Gastroesophageal sphincter (tissue), 4 donors: Measurements from ENCODE around the gene RAB3C. TPM values are rescaled to one million over a fixed set of nuclear protein-coding genes. Genes with fewer than 3 reads are reported as not detected.

Experiments
- ATAC-seq: fragments of 150-250 bp; one replicate; pipeline ENCODE4 v1.9.1; 2016; ENCODE audit warnings: mild to moderate bottlenecking, moderate library complexity
- H3K27ac ChIP-seq, 4 donors: fragments of 200-600 bp; sonication (generic) in 3 of 4; 1 replicate in 3 of 4; 2 replicates in 1 of 4; pipeline ENCODE4 v1.5.1; 2016 to 2019
- H3K27me3 ChIP-seq: fragments of 200-600 bp; sonication (generic); one replicate; pipeline ENCODE4 v1.5.1; 2019
- H3K36me3 ChIP-seq, 2 donors: fragments of 200-600 bp; sonication (generic); one replicate each; pipeline ENCODE4 v1.5.1; 2019; ENCODE audit warnings: control low read depth in 1 of 2
- H3K4me1 ChIP-seq, 3 donors: fragments of 200-600 bp; sonication (generic); 1 replicate in 2 of 3; 2 replicates in 1 of 3; pipeline ENCODE4 v1.5.1; 2016 to 2019; ENCODE audit warnings: control low read depth in 2 of 3
- H3K4me3 ChIP-seq, 2 donors: fragments of 200-600 bp; sonication (generic); one replicate each; pipeline ENCODE4 v1.5.1; 2019; ENCODE audit warnings: mild to moderate bottlenecking in 1 of 2, moderate library complexity in 1 of 2
- H3K9me3 ChIP-seq, 3 donors: fragments of 200-600 bp; sonication (generic); one replicate each; pipeline ENCODE4 v1.5.1; 2017 to 2019; ENCODE audit warnings: control low read depth in 2 of 3
- EP300 ChIP-seq: sonication (generic); formaldehyde crosslinking; IDR thresholded peaks from one replicate; pipeline ENCODE4 v1.6.1; 2017; ENCODE audit warnings: antibody characterized with exemption, mild to moderate bottlenecking
- POLR2A ChIP-seq, 2 donors: fragments of 450-650 bp; IDR thresholded peaks; one replicate each; pipeline ENCODE4 v1.6.1; 2017; ENCODE audit warnings: antibody characterized with exemption in 2 of 2, mild to moderate bottlenecking in 2 of 2, moderate library complexity in 1 of 2
- POLR2AphosphoS5 ChIP-seq: sonication (generic); formaldehyde crosslinking; IDR thresholded peaks from one replicate; pipeline ENCODE4 v1.6.1; 2017; ENCODE audit warnings: antibody characterized with exemption
- WGBS, 2 donors: methylation state at CpG; one replicate each; pipeline ENCODE4 v1.1.5; 2018; ENCODE audit warnings: low coverage in 1 of 2; 5-methylcytosine and 5-hydroxymethylcytosine counted together
- total RNA-seq, 4 donors: library from RNA; depleted of rRNA; stranded (reverse); fragments of >200 nt; gene quantifications; one replicate each; pipeline ENCODE4 v1.1.0, GENCODE V29; 2016
- TF ChIP-seq, protein P1 (sequence below), 4 experiments: fragments of 200-600 bp in 2 of 4; fragments of 450-650 bp in 2 of 4; sonication (generic) in 1 of 4; IDR thresholded peaks; one replicate each; pipeline ENCODE4 v1.5.1; 2017 to 2019; ENCODE audit warnings: antibody characterized with exemption in 4 of 4, mild to moderate bottlenecking in 2 of 4, moderate library complexity in 2 of 4

Gene RAB3C
- total RNA-seq, 4 donors from 2014 or later, result 0.16 to 3.5 (median 2.1) TPM

DNA sequence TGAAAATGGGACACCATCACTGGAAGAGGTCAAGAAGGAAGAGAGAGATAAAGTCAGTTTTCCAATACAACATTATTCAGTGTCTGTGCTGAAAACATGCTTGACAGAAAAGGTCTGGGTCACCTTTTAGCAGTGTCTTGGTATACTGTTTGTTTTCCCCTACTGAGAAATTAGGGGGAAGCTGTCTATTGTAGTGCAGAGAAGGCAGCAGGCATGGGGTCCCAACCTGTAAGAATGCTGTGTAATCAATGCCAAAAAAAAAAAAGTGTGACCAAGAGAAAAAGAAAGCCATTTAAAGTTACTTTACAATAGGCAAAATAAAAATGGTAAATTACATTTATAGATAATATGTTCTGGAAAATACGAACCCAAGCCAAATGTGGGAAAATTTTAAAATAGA, 139.3 kb downstream of the RAB3C start:
- no peak for ATAC-seq
- TF ChIP-seq, protein P1, sequence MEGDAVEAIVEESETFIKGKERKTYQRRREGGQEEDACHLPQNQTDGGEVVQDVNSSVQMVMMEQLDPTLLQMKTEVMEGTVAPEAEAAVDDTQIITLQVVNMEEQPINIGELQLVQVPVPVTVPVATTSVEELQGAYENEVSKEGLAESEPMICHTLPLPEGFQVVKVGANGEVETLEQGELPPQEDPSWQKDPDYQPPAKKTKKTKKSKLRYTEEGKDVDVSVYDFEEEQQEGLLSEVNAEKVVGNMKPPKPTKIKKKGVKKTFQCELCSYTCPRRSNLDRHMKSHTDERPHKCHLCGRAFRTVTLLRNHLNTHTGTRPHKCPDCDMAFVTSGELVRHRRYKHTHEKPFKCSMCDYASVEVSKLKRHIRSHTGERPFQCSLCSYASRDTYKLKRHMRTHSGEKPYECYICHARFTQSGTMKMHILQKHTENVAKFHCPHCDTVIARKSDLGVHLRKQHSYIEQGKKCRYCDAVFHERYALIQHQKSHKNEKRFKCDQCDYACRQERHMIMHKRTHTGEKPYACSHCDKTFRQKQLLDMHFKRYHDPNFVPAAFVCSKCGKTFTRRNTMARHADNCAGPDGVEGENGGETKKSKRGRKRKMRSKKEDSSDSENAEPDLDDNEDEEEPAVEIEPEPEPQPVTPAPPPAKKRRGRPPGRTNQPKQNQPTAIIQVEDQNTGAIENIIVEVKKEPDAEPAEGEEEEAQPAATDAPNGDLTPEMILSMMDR (IDR thresholded peaks at IDR 0.05), result no peak
- TF ChIP-seq POLR2AphosphoS5 (no peak), EP300 (no peak)
- WGBS, 2 donors, result 71 to 100% methylated on average over 1 of the region's 1 CpG
- no peaks in the 10 kb centered on the region for H3K4me1 ChIP-seq
- H3K4me3 ChIP-seq, result no peak overlapping the region
- H3K27me3 ChIP-seq, result no peaks in the 10 kb centered on the region
- H3K9me3 ChIP-seq, result peaks cover 0 to 7% (median 0%) of the 10 kb centered on the region in 3 donors
- H3K36me3 ChIP-seq, result no peaks in the 10 kb centered on the region
- no peak overlapping the region for H3K27ac ChIP-seq

DNA sequence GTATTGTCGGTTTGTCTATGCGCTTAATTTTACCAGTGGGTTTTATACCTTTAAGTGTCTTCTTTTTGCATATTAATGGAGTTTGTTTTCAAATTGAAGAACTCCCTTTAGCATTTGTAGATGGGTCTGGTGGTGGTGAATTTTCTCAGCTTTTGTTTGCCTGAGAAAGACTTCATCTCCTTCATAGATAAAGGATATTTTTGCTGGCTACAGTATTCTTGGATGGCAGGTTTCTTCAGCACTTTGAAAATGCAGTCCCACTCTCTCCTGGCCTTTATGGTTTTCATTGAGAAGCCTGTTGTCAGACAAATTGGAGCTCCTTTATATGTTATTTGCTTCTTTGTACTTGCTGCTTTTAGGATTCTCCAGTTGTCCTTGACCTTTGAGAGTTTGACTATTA, 142.1 kb downstream of the RAB3C start:
- no peak for ATAC-seq
- Histone ChIP-seq H3K36me3 (no peaks in the 10 kb centered on the region), H3K4me1 (no peaks in the 10 kb centered on the region), H3K27ac (no peak overlapping the region), H3K4me3 (no peak overlapping the region), H3K27me3 (no peaks in the 10 kb centered on the region), H3K9me3 (peaks cover 0 to 7% (median 0%) of the 10 kb centered on the region in 3 donors)
- TF ChIP-seq EP300 (no peak), POLR2A (IDR thresholded peaks at IDR 0.05) (no peak), POLR2AphosphoS5 (no peak)
- TF ChIP-seq, protein P1 (IDR thresholded peaks at IDR 0.05), result no peak
- WGBS, 2 donors, result 100% methylated on average over 2 of the region's 2 CpGs

DNA sequence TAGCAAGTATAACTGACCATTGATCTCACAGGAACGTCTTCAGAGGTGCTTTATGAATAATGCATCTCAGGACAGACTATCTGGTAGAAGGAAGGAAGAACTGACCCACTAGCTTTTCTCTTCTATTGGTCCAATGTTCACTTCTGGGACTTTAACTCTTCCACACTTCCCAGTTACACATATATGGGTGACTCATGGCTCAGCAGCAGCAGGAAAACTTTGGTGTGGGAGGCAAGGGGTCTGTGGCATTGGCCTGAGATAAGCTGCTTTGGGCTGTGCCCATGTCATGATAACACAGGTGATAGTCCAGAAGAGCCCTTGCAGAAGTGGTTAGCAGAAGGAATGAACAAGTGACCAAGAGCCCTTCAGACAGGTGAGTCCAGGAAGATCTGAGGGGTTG, 148.8 kb downstream of the RAB3C start:
- ATAC-seq, result no peak
- Histone ChIP-seq H3K27ac (no peak overlapping the region), H3K4me3 (no peak overlapping the region), H3K9me3 (no peaks in the 10 kb centered on the region), H3K4me1 (no peaks in the 10 kb centered on the region), H3K36me3 (no peaks in the 10 kb centered on the region), H3K27me3 (no peaks in the 10 kb centered on the region)
- WGBS, 2 donors, result 67 to 87% methylated on average over 1 of the region's 1 CpG
- TF ChIP-seq POLR2AphosphoS5, result no peak

DNA sequence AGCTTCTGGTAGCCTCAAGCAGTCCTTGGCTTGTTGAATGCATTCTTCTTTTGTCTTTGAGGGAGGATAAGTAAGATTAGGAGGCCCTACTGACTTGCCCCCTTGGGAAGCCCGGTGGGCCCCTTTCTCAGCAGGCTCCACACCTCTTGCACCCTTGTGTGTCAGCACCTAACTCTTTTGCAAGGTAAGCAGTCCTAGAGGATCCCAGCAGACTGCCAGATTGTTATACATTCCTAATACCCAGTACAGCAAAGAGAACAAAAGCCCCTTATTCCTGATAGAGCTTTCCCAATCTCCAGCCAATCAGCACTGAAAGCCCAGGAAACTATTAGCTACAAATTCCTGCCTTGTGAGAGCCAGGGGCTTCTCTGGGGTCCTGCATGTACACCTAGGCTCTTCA, 152.8 kb downstream of the RAB3C start:
- Histone ChIP-seq H3K4me1 (no peaks in the 10 kb centered on the region), H3K4me3 (no peak overlapping the region), H3K27ac (no peak overlapping the region), H3K9me3 (no peaks in the 10 kb centered on the region), H3K36me3 (no peaks in the 10 kb centered on the region), H3K27me3 (no peaks in the 10 kb centered on the region)
- ATAC-seq, result no peak
- TF ChIP-seq EP300 (no peak), POLR2AphosphoS5 (no peak), POLR2A (IDR thresholded peaks at IDR 0.05) (no peak)
- TF ChIP-seq, protein P1 (IDR thresholded peaks at IDR 0.05), result no peak
- WGBS, 2 donors, result 100% methylated on average over 1 of the region's 1 CpG; no CpG with 5 or more reads in 1 of the 2 donors

DNA sequence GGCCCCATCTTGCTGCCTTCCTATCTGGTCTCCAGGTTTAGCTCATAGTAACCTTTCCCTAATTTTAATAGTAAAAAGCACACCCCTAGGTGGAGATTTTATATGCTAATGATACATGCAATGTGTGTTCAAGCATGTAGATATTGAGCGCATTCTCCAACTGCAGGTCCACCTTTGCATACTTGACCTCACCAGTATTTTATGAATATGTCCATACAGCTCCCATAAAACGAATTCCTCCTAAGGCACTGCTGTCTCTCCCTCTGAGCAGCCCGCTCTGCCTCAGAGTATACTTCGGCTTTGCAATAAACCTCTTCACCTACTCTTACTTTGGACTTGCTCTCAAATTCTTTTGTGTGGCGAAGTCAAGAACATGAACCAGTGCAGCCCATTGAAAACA, 153.3 kb downstream of the RAB3C start:
- TF ChIP-seq, protein P1 (IDR thresholded peaks at IDR 0.05), result no peak
- no peak for TF ChIP-seq POLR2A (IDR thresholded peaks at IDR 0.05)
- TF ChIP-seq EP300, result no peak
- no peak for TF ChIP-seq POLR2AphosphoS5
- ATAC-seq, result no peak
- Histone ChIP-seq H3K9me3 (no peaks in the 10 kb centered on the region), H3K27ac (no peak overlapping the region), H3K36me3 (no peaks in the 10 kb centered on the region), H3K4me3 (no peak overlapping the region), H3K27me3 (no peaks in the 10 kb centered on the region), H3K4me1 (no peaks in the 10 kb centered on the region)
- 93 to 100% methylated on average over 1 to 5 of the region's 5 CpGs for WGBS, 2 donors

DNA sequence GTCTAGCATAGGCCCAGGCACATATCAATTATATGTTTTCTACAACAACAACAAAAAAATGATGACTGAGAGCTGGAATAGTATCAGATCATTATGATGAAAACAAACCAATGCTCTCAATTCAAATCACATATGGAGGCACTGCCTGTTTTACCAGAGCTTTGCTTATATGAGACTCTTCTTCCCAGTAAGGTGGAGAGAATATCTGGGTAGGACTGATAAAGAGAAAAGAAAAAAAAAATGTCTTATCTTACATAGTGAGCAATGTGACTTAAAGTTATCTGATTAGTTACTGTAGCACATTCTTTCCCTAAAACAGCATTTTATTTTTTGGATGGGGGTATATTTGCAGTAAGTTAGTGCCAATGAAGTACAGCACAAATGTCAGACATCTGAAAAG, 154.8 kb downstream of the RAB3C start:
- H3K27me3 ChIP-seq, result no peaks in the 10 kb centered on the region
- ATAC-seq, result no peak
- TF ChIP-seq POLR2AphosphoS5, result no peak
- no peak for TF ChIP-seq EP300
- no peak for TF ChIP-seq POLR2A (IDR thresholded peaks at IDR 0.05)
- TF ChIP-seq, protein P1 (IDR thresholded peaks at IDR 0.05), result no peak

More for the DNA sequence above, 154.8 kb downstream of the RAB3C start:
- no peak overlapping the region for H3K4me3 ChIP-seq
- no peaks in the 10 kb centered on the region for H3K9me3 ChIP-seq
- H3K27ac ChIP-seq, result no peak overlapping the region
- no peaks in the 10 kb centered on the region for H3K4me1 ChIP-seq
- H3K36me3 ChIP-seq, result no peaks in the 10 kb centered on the region
